Left lung (tissue), 10 donors: ENCODE data around the gene IKZF3. TPM values are rescaled to one million over a fixed set of nuclear protein-coding genes. Genes with fewer than 3 reads are reported as not detected.
"Not testable (repeated sequence)": the region's sequence is repeated elsewhere in the genome, so short reads cannot be mapped to it uniquely, and the experiment has no call there.

Source experiments
- ATAC-seq: fragments of 200-7000 bp; cut with Tn5 transposase; one replicate; pipeline ENCODE4 v1.9.1; 2020; ENCODE audit warnings: moderate library complexity
- DNase-seq, 4 donors: peaks; one replicate each; pipeline ENCODE4 v3.0.0-alpha.2; 2013 to 2020
- H3K27ac ChIP-seq, 2 donors: fragments of 200-600 bp; sonication (generic) in 1 of 2; one replicate each; pipeline versions ENCODE4 v1.5.0 to v1.8.0; 2020 to 2021
- H3K27me3 ChIP-seq, 2 donors: fragments of 200-600 bp; sonication (generic) in 1 of 2; one replicate each; pipeline versions ENCODE4 v1.5.0 to v1.8.0; 2020 to 2021
- H3K36me3 ChIP-seq, 2 donors: fragments of 200-600 bp; sonication (generic) in 1 of 2; one replicate each; pipeline versions ENCODE4 v1.5.0 to v1.8.0; 2020 to 2021
- H3K4me1 ChIP-seq, 2 donors: fragments of 200-600 bp; one replicate each; pipeline ENCODE4 v1.8.0; 2021
- H3K4me3 ChIP-seq, 2 donors: fragments of 200-600 bp; sonication (generic) in 1 of 2; one replicate each; pipeline versions ENCODE4 v1.5.0 to v1.8.0; 2020 to 2021; ENCODE audit warnings: mild to moderate bottlenecking in 1 of 2
- H3K9me3 ChIP-seq, 2 donors: fragments of 200-600 bp; sonication (generic) in 1 of 2; one replicate each; pipeline versions ENCODE4 v1.5.0 to v1.8.0; 2020 to 2021
- CTCF ChIP-seq, 2 donors: fragments of 200-600 bp; sonication (generic) in 1 of 2; IDR thresholded peaks; one replicate each; pipeline versions ENCODE4 v1.5.0 to v1.8.0; 2021; ENCODE audit warnings: antibody characterized with exemption in 2 of 2
- intact Hi-C, 2 donors: fragments of 100-400 bp; cut with DNase I; formaldehyde crosslinking; loops; one replicate each; pipeline versions ENCODE4 v1.11.2 to v1.14.2; 2022
- polyA plus RNA-seq, 6 donors: library from polyadenylated mRNA; unstranded; fragments of 120-200 nt; gene quantifications; one replicate each; pipeline ENCODE4 v1.2.1, GENCODE V29; 2013; ENCODE audit not compliant: insufficient read length in 6 of 6
- total RNA-seq, 2 donors: library from RNA; stranded (reverse); fragmentation: NEBNext Ultra II Directional; extraction: Animal tissue kit (Norgen Biotek cat#: 25700); gene quantifications; one replicate each; pipeline ENCODE4 v1.2.1, GENCODE V29; 2021
- donor health status: DM: no; HTN: yes; CAD: no.
- donor health status: DM: no; HTN: no; CAD: no.

Gene IKZF3
- total and polyA plus RNA-seq, 8 donors = 1.2 to 6.6 (median 1.7) TPM

DNA sequence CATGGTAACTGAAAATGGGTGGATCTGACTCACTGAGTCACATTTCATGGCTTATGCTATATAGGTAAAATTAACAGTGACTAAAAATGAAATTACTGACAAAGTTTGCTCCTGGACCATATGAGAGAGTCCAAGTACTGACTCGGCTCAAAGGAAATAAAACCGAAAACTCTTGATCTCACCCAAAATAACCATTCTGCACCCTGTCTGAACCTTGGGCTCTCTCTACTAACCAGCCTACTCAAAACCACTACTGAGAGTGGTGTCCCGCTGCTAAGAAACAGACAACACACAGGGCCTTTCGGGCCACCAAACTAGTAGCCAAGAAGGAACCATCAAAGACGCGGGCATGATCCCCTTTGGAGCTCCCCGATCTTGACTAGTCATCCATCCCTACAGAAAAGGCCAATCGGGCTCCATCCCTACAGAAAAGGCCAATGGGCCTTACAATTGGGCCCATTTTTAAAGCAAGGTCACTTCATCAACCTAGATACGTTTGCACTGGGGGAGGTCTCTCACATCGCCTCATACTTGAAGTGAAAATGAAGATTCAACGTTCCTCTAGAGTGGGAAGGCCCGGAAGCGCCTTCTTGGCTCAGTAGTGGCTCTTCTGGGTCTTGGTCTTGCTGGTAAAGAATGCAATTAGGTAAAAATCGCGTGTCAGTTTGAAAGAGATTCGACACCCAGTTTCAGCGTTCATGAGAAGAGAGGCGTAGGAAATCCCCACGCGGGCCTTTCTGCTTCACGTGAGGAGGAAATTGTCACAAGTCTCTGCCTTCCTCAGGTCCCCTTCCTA lies 3.2 kb upstream of the IKZF3 start:
- Histone ChIP-seq H3K9me3 (peaks cover 0 to 3% of the 10 kb centered on the region in 2 donors), H3K4me3 (no peak overlapping the region), H3K27ac (no peak overlapping the region), H3K4me1 (peaks cover 7 to 22% of the 10 kb centered on the region in 2 donors), H3K36me3 (no peaks in the 10 kb centered on the region), H3K27me3 (peaks cover 40 to 78% of the 10 kb centered on the region in 2 donors)
- ATAC-seq (no peak), DNase-seq (no peak)
- no peak for TF ChIP-seq CTCF (IDR thresholded peaks at IDR 0.05)
- intact Hi-C loops = no loop called here

DNA sequence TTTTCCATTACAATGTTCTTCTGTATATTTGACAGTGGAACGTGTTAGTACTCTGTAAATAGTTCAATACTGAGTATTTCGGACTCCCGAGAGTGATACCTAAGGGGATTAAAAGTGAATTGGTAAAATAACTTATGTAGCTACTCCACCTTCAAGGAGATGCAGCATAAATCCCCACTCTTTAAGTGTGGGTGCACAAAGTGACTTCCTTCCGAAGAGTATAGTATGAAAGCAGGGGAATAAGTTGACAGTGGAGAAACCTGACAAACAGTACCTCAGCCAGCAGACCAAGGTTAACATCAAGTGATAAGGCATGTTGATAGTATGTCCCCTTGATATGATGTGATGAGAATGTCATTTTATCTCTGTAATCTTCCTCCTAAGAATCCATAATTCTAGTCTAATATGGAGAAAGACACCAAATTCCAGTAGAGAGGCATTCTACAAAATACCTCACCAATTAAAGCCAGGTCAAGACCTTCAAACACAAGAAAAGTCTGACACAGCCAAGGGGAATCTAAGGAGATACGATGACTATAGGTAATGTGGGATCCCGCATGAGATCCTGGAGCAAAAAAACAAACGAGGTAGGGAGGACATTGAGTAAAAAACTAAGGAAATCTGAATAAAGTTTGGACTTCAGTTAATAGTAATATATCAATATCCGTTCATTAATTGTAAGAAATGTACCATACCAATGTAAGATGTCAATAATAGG lies 2.1 kb upstream of the IKZF3 start:
- ATAC-seq = no peak
- Histone ChIP-seq H3K27me3 (peaks cover 51 to 89% of the 10 kb centered on the region in 2 donors), H3K27ac (no peak overlapping the region), H3K4me1 (peaks cover 7 to 22% of the 10 kb centered on the region in 2 donors), H3K4me3 (no peak overlapping the region), H3K9me3 (peaks cover 0 to 3% of the 10 kb centered on the region in 2 donors), H3K36me3 (no peaks in the 10 kb centered on the region)
- no peak for TF ChIP-seq CTCF (IDR thresholded peaks at IDR 0.05)
- no peak for DNase-seq
- intact Hi-C loops = no loop called here

GRCh38 chr17:39863244-39863917 lies 731 bp downstream of the IKZF3 start:
- ATAC-seq (no peak), DNase-seq (no peak)
- no peak for TF ChIP-seq CTCF (IDR thresholded peaks at IDR 0.05)
- Histone ChIP-seq H3K4me1 (peaks cover 7 to 22% of the 10 kb centered on the region in 2 donors), H3K27ac (no peak overlapping the region), H3K4me3 (peak overlapping the region in 1 of 2 donors; percentile 25), H3K27me3 (peaks cover 47 to 97% of the 10 kb centered on the region in 2 donors), H3K36me3 (no peaks in the 10 kb centered on the region), H3K9me3 (peaks cover 0 to 3% of the 10 kb centered on the region in 2 donors)
- intact Hi-C loops = no loop called here

DNA sequence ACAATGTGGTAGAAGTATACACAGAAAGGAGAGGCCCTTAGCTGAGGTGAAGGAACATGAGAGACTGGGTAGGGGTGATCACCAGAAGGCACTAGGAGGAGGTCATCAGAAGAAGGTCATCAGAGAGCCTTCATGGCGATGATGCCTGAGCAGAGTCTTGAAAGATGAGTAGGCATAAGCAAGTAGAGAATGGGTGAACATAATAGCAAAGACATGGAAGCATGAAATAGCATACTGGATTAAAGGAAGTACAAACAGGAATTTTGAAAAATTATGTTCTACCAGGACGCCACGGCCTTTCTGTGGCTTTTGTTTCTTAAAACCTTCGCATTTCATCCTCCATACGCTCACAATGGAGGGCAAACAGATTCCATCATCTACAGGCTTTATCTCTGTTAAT lies 2.9 kb downstream of the IKZF3 start:
- DNase-seq (no peak), ATAC-seq (no peak)
- Histone ChIP-seq H3K4me1 (peaks cover 7 to 22% of the 10 kb centered on the region in 2 donors), H3K9me3 (no peaks in the 10 kb centered on the region), H3K27ac (no peak overlapping the region), H3K4me3 (no peak overlapping the region), H3K36me3 (no peaks in the 10 kb centered on the region), H3K27me3 (peaks cover 36 to 88% of the 10 kb centered on the region in 2 donors)
- no peak for TF ChIP-seq CTCF (IDR thresholded peaks at IDR 0.05)
- intact Hi-C loops = no loop called here

DNA sequence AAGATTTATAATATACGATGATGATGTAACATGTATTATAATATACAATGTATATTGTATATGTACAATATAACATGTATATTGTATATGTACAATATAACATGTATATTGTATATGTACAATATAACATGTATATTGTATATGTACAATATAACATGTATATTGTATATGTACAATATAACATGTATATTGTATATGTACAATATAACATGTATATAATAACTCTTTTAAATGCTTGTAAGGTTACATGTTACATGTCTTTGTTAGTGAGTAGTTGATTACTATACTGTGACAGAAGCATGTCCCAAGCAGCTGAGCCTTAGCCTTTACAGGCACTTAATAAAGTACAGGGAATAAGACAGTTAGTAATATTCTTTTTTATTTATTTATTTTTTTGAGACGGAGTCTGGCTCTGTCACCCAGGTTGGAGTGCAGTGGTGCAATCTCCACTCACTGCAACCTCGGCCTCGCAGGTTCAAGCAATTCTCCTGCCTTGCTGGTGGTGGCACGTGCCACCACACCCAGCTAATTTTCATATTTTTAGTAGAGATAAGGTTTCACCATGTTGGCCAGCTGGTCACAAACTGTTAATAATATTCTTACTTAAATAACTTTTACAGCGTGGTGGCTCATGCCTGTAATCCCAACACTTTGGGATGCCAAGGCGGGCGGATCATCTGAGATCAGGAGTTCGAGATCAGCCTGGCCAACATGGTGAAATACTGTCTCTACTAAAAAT lies 8.0 kb downstream of the IKZF3 start:
- H3K36me3 ChIP-seq, H3K4me3 ChIP-seq, H3K9me3 ChIP-seq, intact Hi-C loops, H3K27ac ChIP-seq, ATAC-seq, DNase-seq, H3K4me1 ChIP-seq: not testable (repeated sequence)
- H3K27me3 ChIP-seq = peaks cover 2 to 44% of the 10 kb centered on the region in 2 donors
